ENCODE measurements around the gene RNF180.

The RNF180 gene

DNA sequence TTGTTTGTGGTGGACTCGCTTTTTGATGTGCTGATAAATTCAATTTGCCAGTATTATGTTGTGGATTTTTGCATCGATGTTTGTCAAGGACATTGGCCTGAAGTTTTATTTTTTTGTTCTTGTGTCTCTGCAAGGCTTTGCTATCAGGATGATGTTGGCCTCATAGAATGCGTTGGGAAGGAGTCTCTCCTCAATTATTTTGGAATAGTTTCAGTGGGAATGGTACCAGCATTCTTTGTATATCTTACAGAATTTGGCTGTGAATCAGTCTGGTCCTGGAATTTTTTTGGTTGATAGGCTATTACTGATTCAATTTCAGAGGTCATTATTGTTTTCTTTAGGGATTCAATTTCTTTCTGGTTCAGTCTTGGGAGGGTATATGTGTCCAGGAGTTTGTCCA lies 198.8 kb downstream of the RNF180 start:
- ChIA-PET POLR2A (no interaction called here), CTCF (no interaction called here)
- TF ChIP-seq KLF16 (tag by site-specific recombination; IDR thresholded peaks at IDR 0.05) (no peak), ZSCAN16 (tag by site-specific recombination; IDR thresholded peaks at IDR 0.05) (no peak), MYNN (tag by site-specific recombination; IDR thresholded peaks at IDR 0.05; ENCODE audit: borderline replicate concordance) (no peak), ZNF221 (tag by site-specific recombination; IDR thresholded peaks at IDR 0.05; ENCODE audit: borderline replicate concordance) (no peak)

DNA sequence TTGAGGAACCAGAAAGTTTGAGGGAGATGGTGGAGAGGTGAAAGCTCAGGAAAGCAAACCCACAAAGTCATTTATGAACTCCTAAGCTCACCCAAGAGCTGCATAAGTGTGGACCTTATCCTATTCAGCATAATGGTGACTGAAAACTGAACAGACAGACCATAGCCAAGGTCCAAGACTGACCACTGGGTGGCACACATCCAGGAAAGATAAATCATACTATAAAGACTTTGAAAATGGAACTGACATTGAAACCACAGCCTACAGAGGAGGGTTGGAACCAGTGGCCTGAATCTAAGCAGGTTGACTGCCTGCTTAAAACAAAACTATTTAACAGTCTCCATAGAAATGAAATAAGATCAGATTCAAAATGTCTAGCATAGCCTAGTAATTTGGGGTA lies 219.1 kb downstream of the RNF180 start:
- ChIA-PET CTCF (interaction anchor here (0.6 kb wide), 2 partner anchors 226 to 329 kb away, joined by 3 to 5 read pairs; no protein-coding TSS in a partner anchor), POLR2A (no interaction called here)
- Histone ChIP-seq H3K27ac (ENCODE audit: extremely low read depth, low read depth, low read length) (no peak overlapping the region), H3K9me3 (ENCODE audit: control insufficient read depth, insufficient read depth, low read depth, low read length) (no peaks in the 10 kb centered on the region), H3K4me3 (ENCODE audit: low read depth, low read length) (no peak overlapping the region), H3K4me1 (ENCODE audit: control insufficient read depth, insufficient read depth, low read length) (no peaks in the 10 kb centered on the region), H3K36me3 (ENCODE audit: control insufficient read depth in 2 of 2, insufficient read depth in 1 of 2, low read length in 2 of 2) (no peaks in the 10 kb centered on the region)
- TF ChIP-seq, protein P1, sequence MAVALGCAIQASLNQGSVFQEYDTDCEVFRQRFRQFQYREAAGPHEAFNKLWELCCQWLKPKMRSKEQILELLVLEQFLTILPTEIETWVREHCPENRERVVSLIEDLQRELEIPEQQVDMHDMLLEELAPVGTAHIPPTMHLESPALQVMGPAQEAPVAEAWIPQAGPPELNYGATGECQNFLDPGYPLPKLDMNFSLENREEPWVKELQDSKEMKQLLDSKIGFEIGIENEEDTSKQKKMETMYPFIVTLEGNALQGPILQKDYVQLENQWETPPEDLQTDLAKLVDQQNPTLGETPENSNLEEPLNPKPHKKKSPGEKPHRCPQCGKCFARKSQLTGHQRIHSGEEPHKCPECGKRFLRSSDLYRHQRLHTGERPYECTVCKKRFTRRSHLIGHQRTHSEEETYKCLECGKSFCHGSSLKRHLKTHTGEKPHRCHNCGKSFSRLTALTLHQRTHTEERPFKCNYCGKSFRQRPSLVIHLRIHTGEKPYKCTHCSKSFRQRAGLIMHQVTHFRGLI (tag by site-specific recombination; IDR thresholded peaks at IDR 0.05), result no peak
- TF ChIP-seq, protein P2, sequence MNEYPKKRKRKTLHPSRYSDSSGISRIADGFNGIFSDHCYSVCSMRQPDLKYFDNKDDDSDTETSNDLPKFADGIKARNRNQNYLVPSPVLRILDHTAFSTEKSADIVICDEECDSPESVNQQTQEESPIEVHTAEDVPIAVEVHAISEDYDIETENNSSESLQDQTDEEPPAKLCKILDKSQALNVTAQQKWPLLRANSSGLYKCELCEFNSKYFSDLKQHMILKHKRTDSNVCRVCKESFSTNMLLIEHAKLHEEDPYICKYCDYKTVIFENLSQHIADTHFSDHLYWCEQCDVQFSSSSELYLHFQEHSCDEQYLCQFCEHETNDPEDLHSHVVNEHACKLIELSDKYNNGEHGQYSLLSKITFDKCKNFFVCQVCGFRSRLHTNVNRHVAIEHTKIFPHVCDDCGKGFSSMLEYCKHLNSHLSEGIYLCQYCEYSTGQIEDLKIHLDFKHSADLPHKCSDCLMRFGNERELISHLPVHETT (tag by site-specific recombination; IDR thresholded peaks at IDR 0.05), result no peak
- no peak for TF ChIP-seq ZNF558 (tag by site-specific recombination; IDR thresholded peaks at IDR 0.05)
- no peak for TF ChIP-seq PRDM1 (tag by site-specific recombination; IDR thresholded peaks at IDR 0.05)
- TF ChIP-seq SCRT1 (tag by site-specific recombination; IDR thresholded peaks at IDR 0.05; ENCODE audit: borderline replicate concordance), result no peak
- TF ChIP-seq ZNF391 (tag by site-specific recombination; IDR thresholded peaks at IDR 0.05; ENCODE audit: borderline replicate concordance, low read depth), result no peak
- TF ChIP-seq, protein P3, sequence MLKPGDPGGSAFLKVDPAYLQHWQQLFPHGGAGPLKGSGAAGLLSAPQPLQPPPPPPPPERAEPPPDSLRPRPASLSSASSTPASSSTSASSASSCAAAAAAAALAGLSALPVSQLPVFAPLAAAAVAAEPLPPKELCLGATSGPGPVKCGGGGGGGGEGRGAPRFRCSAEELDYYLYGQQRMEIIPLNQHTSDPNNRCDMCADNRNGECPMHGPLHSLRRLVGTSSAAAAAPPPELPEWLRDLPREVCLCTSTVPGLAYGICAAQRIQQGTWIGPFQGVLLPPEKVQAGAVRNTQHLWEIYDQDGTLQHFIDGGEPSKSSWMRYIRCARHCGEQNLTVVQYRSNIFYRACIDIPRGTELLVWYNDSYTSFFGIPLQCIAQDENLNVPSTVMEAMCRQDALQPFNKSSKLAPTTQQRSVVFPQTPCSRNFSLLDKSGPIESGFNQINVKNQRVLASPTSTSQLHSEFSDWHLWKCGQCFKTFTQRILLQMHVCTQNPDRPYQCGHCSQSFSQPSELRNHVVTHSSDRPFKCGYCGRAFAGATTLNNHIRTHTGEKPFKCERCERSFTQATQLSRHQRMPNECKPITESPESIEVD (tag by site-specific recombination; IDR thresholded peaks at IDR 0.05), result no peak
- TF ChIP-seq REPIN1 (tag by site-specific recombination; IDR thresholded peaks at IDR 0.05; ENCODE audit: low read depth), result no peak
- TF ChIP-seq ZNF19 (tag by site-specific recombination; IDR thresholded peaks at IDR 0.05; ENCODE audit: low read depth), result no peak
- no peak for TF ChIP-seq ZNF530 (tag by site-specific recombination; IDR thresholded peaks at IDR 0.05; ENCODE audit: low read depth)

More for the DNA sequence above, 198.8 kb downstream of the RNF180 start:
- Histone ChIP-seq H3K9me3 (ENCODE audit: control insufficient read depth, insufficient read depth, low read depth, low read length) (no peaks in the 10 kb centered on the region), H3K4me1 (ENCODE audit: control insufficient read depth, insufficient read depth, low read length) (no peaks in the 10 kb centered on the region), H3K36me3 (ENCODE audit: control insufficient read depth in 2 of 2, insufficient read depth in 1 of 2, low read length in 2 of 2) (no peaks in the 10 kb centered on the region), H3K4me3 (ENCODE audit: low read depth, low read length) (no peak overlapping the region), H3K27ac (ENCODE audit: extremely low read depth, low read depth, low read length) (no peak overlapping the region)

DNA sequence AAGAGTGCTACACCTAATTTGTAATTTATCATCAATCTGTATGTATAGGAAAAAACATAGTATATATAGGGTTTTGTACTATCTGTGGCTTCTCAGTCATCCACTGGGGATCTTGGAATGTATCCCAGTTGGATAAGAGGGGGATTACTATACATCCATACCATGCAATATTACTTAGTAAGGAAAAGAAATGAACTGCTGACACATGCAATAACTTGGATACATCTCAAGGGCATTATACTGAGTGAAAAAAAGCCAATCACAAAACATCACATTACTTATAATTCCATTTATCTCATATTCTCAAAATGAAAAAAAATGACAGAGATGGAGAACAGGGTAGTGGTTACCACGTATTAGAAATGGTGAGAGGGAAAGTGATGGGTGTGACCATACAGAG lies 231.9 kb downstream of the RNF180 start:
- CTCF ChIA-PET, result no interaction called here
- Histone ChIP-seq H3K4me1 (ENCODE audit: control insufficient read depth, insufficient read depth, low read length) (no peaks in the 10 kb centered on the region), H3K4me3 (ENCODE audit: low read depth, low read length) (no peak overlapping the region), H3K9me3 (ENCODE audit: control insufficient read depth, insufficient read depth, low read depth, low read length) (no peaks in the 10 kb centered on the region), H3K36me3 (ENCODE audit: control insufficient read depth in 2 of 2, insufficient read depth in 1 of 2, low read length in 2 of 2) (no peaks in the 10 kb centered on the region), H3K27ac (ENCODE audit: extremely low read depth, low read depth, low read length) (no peak overlapping the region)
- POLR2A ChIA-PET, result no interaction called here
- no peak for TF ChIP-seq ZNF610 (tag by site-specific recombination; IDR thresholded peaks at IDR 0.05; ENCODE audit: borderline replicate concordance)
- TF ChIP-seq ZNF37A (tag by site-specific recombination; IDR thresholded peaks at IDR 0.05), result no peak
- no peak for TF ChIP-seq ZBTB21 (tag by site-specific recombination; IDR thresholded peaks at IDR 0.05)
- TF ChIP-seq ZNF366 (tag by site-specific recombination; conservative IDR thresholded peaks at IDR 0.05), result no peak
- TF ChIP-seq KLF9 (tag by site-specific recombination; IDR thresholded peaks at IDR 0.05; ENCODE audit: low read depth), result no peak
- TF ChIP-seq SP2 (tag by site-specific recombination; IDR thresholded peaks at IDR 0.05), result no peak
- no peak for TF ChIP-seq ZNF404 (tag by site-specific recombination; IDR thresholded peaks at IDR 0.05)
- no peak for TF ChIP-seq SETDB1 (IDR thresholded peaks at IDR 0.05; ENCODE audit: insufficient read length, low read length)
- no peak for TF ChIP-seq TCF7L2 (IDR thresholded peaks at IDR 0.05; ENCODE audit: borderline replicate concordance, low read depth, low read length)
- TF ChIP-seq, protein P4, sequence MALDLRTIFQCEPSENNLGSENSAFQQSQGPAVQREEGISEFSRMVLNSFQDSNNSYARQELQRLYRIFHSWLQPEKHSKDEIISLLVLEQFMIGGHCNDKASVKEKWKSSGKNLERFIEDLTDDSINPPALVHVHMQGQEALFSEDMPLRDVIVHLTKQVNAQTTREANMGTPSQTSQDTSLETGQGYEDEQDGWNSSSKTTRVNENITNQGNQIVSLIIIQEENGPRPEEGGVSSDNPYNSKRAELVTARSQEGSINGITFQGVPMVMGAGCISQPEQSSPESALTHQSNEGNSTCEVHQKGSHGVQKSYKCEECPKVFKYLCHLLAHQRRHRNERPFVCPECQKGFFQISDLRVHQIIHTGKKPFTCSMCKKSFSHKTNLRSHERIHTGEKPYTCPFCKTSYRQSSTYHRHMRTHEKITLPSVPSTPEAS (tag by site-specific recombination; IDR thresholded peaks at IDR 0.05), result no peak
- no peak for TF ChIP-seq ZNF214 (tag by site-specific recombination; IDR thresholded peaks at IDR 0.05; ENCODE audit: borderline replicate concordance)
- TF ChIP-seq, protein P5, sequence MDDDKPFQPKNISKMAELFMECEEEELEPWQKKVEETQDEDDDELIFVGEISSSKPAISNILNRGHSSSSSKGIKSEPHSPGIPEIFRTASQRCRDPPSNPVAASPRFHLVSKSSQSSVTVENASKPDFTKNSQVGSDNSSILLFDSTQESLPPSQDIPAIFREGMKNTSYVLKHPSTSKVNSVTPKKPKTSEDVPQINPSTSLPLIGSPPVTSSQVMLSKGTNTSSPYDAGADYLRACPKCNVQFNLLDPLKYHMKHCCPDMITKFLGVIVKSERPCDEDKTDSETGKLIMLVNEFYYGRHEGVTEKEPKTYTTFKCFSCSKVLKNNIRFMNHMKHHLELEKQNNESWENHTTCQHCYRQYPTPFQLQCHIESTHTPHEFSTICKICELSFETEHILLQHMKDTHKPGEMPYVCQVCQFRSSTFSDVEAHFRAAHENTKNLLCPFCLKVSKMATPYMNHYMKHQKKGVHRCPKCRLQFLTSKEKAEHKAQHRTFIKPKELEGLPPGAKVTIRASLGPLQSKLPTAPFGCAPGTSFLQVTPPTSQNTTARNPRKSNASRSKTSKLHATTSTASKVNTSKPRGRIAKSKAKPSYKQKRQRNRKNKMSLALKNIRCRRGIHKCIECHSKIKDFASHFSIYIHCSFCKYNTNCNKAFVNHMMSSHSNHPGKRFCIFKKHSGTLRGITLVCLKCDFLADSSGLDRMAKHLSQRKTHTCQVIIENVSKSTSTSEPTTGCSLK (tag by site-specific recombination; IDR thresholded peaks at IDR 0.05), result no peak
